ENCODE measurements around the gene CDK5RAP2. TPM values are rescaled to one million over a fixed set of nuclear protein-coding genes. Genes with fewer than 3 reads are reported as not detected.
"Not testable (repeated sequence)": the region's sequence is repeated elsewhere in the genome, so short reads cannot be mapped to it uniquely, and the experiment has no call there.

Gene CDK5RAP2
- polyA plus RNA-seq, 1 experiment = 30.3 TPM

DNA sequence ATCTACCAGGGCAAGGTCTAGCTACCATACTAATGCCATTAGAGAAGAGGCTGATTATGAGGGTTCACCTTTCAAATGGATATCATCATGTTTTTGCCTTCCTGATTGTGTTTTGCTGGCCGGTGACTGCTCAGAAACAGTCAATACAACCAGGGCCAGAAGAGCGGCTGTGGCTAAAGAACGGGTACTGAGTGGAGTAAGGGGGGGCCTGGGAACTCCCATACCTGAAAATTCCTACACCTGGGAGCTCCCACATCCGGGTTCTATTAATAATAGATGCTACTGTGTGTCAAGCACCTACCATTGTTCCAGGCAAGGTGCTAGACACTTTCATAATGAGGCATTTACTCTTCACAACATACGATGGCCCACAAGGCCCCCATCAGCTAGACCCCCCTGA, 79.2 kb downstream of the CDK5RAP2 start:
- Histone ChIP-seq H3K9me3 (ENCODE audit: control insufficient read depth, insufficient read depth, low read length) (no peaks in the 10 kb centered on the region), H3K27ac (ENCODE audit: low read depth, low read length) (no peak overlapping the region), H3K27me3 (ENCODE audit: control insufficient read depth, insufficient read depth, low read length) (no peaks in the 10 kb centered on the region), H3K4me3 (ENCODE audit: low read depth, low read length) (no peak overlapping the region)
- DNase-seq (ENCODE audit: low read depth, low spot score) = no peak
- TF ChIP-seq, protein P1, sequence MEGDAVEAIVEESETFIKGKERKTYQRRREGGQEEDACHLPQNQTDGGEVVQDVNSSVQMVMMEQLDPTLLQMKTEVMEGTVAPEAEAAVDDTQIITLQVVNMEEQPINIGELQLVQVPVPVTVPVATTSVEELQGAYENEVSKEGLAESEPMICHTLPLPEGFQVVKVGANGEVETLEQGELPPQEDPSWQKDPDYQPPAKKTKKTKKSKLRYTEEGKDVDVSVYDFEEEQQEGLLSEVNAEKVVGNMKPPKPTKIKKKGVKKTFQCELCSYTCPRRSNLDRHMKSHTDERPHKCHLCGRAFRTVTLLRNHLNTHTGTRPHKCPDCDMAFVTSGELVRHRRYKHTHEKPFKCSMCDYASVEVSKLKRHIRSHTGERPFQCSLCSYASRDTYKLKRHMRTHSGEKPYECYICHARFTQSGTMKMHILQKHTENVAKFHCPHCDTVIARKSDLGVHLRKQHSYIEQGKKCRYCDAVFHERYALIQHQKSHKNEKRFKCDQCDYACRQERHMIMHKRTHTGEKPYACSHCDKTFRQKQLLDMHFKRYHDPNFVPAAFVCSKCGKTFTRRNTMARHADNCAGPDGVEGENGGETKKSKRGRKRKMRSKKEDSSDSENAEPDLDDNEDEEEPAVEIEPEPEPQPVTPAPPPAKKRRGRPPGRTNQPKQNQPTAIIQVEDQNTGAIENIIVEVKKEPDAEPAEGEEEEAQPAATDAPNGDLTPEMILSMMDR (IDR thresholded peaks at IDR 0.05; ENCODE audit: low read depth, low read length) = no peak
- CTCF ChIA-PET = no interaction called here
- POLR2A ChIA-PET = no interaction called here

DNA sequence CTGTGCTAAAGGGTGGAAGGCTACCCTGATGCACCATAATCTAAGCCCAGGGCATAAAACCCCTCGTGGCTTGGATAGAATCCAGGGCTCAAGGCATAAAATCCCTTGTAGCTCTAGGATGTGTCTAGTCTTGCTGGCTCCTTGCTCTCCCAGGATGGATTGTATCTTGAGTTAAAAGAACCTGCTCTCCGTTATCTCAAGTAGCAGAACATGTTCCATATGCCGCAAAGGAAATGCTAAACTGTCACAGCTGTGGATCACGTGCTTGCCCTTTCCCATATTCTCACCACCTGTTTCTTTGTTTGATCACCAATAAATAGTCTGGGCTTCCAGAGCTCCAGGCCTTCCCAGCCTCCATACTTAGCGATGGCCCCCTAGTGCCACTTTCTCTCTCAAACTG, 82.1 kb downstream of the CDK5RAP2 start:
- H3K27me3 ChIP-seq (ENCODE audit: control insufficient read depth, insufficient read depth, low read length); H3K27ac ChIP-seq (ENCODE audit: low read depth, low read length); DNase-seq (ENCODE audit: low read depth, low spot score); H3K9me3 ChIP-seq (ENCODE audit: control insufficient read depth, insufficient read depth, low read length); POLR2A ChIA-PET; H3K4me3 ChIP-seq (ENCODE audit: low read depth, low read length): not testable (repeated sequence)
- CTCF ChIA-PET = interaction anchor here (2.2 kb wide), 1 partner anchor 20 kb away, joined by 7 read pairs; no protein-coding TSS in a partner anchor

DNA sequence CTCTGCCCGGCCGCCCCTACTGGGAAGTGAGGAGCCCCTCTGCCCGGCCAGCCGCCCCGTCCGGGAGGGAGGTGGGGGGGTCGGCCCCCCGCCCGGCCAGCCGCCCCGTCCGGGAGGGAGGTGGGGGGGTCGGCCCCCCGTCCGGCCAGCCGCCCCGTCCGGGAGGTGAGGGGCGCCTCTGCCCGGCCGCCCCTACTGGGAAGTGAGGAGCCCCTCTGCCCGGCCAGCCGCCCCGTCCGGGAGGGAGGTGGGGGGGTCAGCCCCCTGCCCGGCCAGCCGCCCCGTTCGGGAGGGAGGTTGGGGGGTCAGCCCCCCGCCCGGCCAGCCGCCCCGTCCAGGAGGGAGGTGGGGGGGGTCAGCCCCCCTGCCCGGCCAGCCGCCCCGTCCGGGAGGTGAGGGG, 83.5 kb downstream of the CDK5RAP2 start:
- CTCF ChIA-PET; H3K27ac ChIP-seq (ENCODE audit: low read depth, low read length); DNase-seq (ENCODE audit: low read depth, low spot score); H3K4me3 ChIP-seq (ENCODE audit: low read depth, low read length); H3K27me3 ChIP-seq (ENCODE audit: control insufficient read depth, insufficient read depth, low read length); H3K9me3 ChIP-seq (ENCODE audit: control insufficient read depth, insufficient read depth, low read length); POLR2A ChIA-PET: not testable (repeated sequence)

DNA sequence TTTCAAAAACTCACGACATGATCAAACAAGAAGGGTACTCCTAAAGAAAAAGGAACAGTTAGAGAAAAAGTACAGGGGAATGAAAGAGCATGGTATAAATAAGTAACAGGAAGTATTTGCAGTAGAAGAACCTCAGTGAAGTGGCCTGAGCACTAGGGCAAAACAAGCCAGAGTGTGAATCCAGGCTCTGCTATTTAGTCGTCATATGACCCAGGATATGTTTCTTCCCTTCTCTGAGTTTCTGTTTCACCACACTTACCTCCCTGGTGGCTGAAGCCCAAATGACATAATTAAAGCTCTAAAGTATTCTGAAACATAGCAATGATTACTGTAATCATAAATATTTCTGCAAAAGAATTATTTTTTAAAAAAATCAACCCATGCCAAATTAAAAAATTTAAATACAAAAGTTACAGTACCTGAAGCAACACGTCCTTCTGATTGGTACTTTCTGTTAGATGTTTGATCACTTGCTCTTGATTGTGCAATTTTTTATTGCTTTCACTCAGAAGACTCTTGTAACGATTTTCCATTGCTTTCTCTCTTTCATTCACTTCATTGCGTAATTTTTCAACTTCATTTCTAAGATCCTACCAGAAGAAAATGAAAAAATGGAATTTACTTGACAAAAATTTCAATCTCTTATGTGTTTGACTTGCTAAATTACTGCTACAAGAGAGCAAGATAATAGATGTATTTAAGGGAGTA, 88.9 kb downstream of the CDK5RAP2 start:
- Histone ChIP-seq H3K9me3 (ENCODE audit: control insufficient read depth, insufficient read depth, low read length) (no peaks in the 10 kb centered on the region), H3K4me3 (ENCODE audit: low read depth, low read length) (no peak overlapping the region), H3K27ac (ENCODE audit: low read depth, low read length) (no peak overlapping the region), H3K27me3 (ENCODE audit: control insufficient read depth, insufficient read depth, low read length) (no peaks in the 10 kb centered on the region)
- POLR2A ChIA-PET = no interaction called here
- TF ChIP-seq, protein P1 (IDR thresholded peaks at IDR 0.05; ENCODE audit: low read depth, low read length) = no peak
- CTCF ChIA-PET = interaction anchor here (1.2 kb wide), 1 partner anchor 13 kb away, joined by 4 read pairs; no protein-coding TSS in a partner anchor
- no peak for DNase-seq (ENCODE audit: low read depth, low spot score)

DNA sequence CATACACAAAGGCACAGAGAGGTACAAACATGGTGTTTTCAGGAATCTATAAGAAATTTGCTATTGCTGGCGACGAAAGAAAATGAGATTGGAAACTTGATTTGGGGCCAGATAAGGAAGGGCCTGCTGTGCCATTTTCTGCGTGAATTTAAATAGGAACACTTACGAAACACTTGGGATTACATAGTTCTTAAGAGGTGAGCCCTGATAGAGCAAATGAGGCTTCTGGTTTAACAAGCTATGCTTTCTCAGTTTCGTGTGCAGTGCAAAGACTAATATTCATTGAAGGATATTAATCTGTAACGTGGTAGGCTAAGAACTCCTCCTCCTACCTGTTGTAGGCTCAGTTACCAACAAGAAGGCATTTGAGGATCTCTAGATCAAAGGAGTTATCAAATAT, 93.1 kb downstream of the CDK5RAP2 start:
- TF ChIP-seq, protein P1 (IDR thresholded peaks at IDR 0.05; ENCODE audit: low read depth, low read length) = no peak
- Histone ChIP-seq H3K27me3 (ENCODE audit: control insufficient read depth, insufficient read depth, low read length) (no peaks in the 10 kb centered on the region), H3K4me3 (ENCODE audit: low read depth, low read length) (no peak overlapping the region), H3K9me3 (ENCODE audit: control insufficient read depth, insufficient read depth, low read length) (no peaks in the 10 kb centered on the region), H3K27ac (ENCODE audit: low read depth, low read length) (no peak overlapping the region)
- no peak for DNase-seq (ENCODE audit: low read depth, low spot score)
- CTCF ChIA-PET = interaction anchor here (1.0 kb wide), 1 partner anchor 9 kb away, joined by 3 read pairs; no protein-coding TSS in a partner anchor
- POLR2A ChIA-PET = no interaction called here

DNA sequence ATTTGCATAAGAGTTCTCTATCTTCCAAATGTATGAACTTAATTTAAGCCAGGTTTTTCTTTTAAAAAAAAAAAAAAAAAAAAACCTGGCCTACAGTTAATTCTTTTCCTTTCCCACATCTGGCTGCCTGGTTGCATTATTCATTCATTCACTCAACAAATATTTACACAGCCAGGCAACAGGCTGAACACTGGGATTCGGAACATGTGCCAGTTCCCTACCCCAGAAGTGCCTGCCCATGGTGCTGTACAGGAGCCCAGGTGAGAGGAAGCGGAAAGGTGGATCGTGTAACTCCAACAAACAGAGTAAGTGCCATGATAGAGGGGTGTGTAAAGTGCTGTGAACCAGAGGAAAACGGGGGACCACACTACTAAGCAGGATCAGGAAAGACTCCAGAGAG, 93.6 kb downstream of the CDK5RAP2 start:
- no peak overlapping the region for H3K27ac ChIP-seq (ENCODE audit: low read depth, low read length)
- TF ChIP-seq, protein P1 (IDR thresholded peaks at IDR 0.05; ENCODE audit: low read depth, low read length) = no peak
- no peaks in the 10 kb centered on the region for H3K27me3 ChIP-seq (ENCODE audit: control insufficient read depth, insufficient read depth, low read length)
- no peak overlapping the region for H3K4me3 ChIP-seq (ENCODE audit: low read depth, low read length)
- DNase-seq (ENCODE audit: low read depth, low spot score) = no peak
- POLR2A ChIA-PET = no interaction called here
- no peaks in the 10 kb centered on the region for H3K9me3 ChIP-seq (ENCODE audit: control insufficient read depth, insufficient read depth, low read length)
- CTCF ChIA-PET = interaction anchor here (1.2 kb wide), 1 partner anchor 8 kb away, joined by 4 read pairs; no protein-coding TSS in a partner anchor

All from AG04450 (cell line).